Erythroblast (primary cell): ENCODE data around the gene LORICRIN.

Source experiments
- GATA1 ChIP-seq: IDR thresholded peaks from 2 replicates; pipeline ENCODE4 v1.6.1; 2011; ENCODE audit warnings: low read depth, mild to moderate bottlenecking, control low read depth, low read length, moderate library complexity
- POLR2A ChIP-seq: IDR thresholded peaks from 2 replicates; pipeline ENCODE4 v1.6.1; 2011; ENCODE audit warnings: mild to moderate bottlenecking, low read length

GRCh38 chr1:153242160-153242559, 17.3 kb upstream of the LORICRIN start:
- no peak for TF ChIP-seq POLR2A
- TF ChIP-seq GATA1: no peak
